Activated CD8-positive, alpha-beta T cell treated with anti-CD3 and anti-CD28 coated beads for 36 hours (primary cell): Measurements from ENCODE around the gene ARMC8. TPM values are rescaled to one million over a fixed set of nuclear protein-coding genes. Genes with fewer than 3 reads are reported as not detected.

Experiments used
- ATAC-seq: fragments of 200-7000 bp; cut with Tn5 transposase; one replicate; pipeline ENCODE4 v1.10.0; 2021; ENCODE audit warnings: mild to moderate bottlenecking, moderate library complexity
- CTCF ChIA-PET: fragments of 350-600 bp; sonication (Branson Sonifier 250); formaldehyde crosslinking; loops from one replicate; lab custom pipeline; 2021; ENCODE audit warnings: antibody characterized with exemption; lab: Charles Lee
- POLR2A ChIA-PET: fragments of 350-600 bp; sonication (Branson Sonifier 250); formaldehyde crosslinking; loops from one replicate; lab custom pipeline; 2021; ENCODE audit warnings: antibody characterized with exemption; lab: Charles Lee
- DNase-seq: peaks from one replicate; pipeline ENCODE4 v3.0.0-alpha.2; 2020
- H3K27ac Mint-ChIP-seq: one replicate; pipeline ENCODE4 v1.8.0; 2021; ENCODE audit warnings: mild to moderate bottlenecking, mixed read lengths
- H3K27me3 Mint-ChIP-seq: one replicate; pipeline ENCODE4 v1.8.0; 2021; ENCODE audit warnings: mixed read lengths
- H3K36me3 Mint-ChIP-seq: one replicate; pipeline ENCODE4 v1.8.0; 2021; ENCODE audit warnings: low read depth, mixed read lengths
- H3K4me1 Mint-ChIP-seq: one replicate; pipeline ENCODE4 v1.8.0; 2021; ENCODE audit warnings: low read depth, mixed read lengths
- H3K4me3 Mint-ChIP-seq: one replicate; pipeline ENCODE4 v1.8.0; 2021; ENCODE audit warnings: mild to moderate bottlenecking, moderate library complexity, mixed read lengths
- H3K9me3 Mint-ChIP-seq: one replicate; pipeline ENCODE4 v1.8.0; 2021; ENCODE audit warnings: mixed read lengths
- intact Hi-C: fragments of 100-400 bp; cut with micrococcal nuclease; formaldehyde crosslinking; loops from one replicate; pipeline ENCODE4 v1.10.0; 2022
- total RNA-seq, 2 experiments: library from RNA; stranded (reverse); gene quantifications; one replicate each; pipeline ENCODE4 v1.2.3, GENCODE V29; 2021
- TF ChIP-seq, protein P1 (sequence below): fragments of 200-600 bp; IDR thresholded peaks from one replicate; pipeline ENCODE4 v1.8.0; 2022; ENCODE audit warnings: antibody characterized with exemption, mild to moderate bottlenecking

Gene ARMC8
- total RNA-seq, 2 experiments from 2014 or later = 48.1 to 51.4 TPM

DNA sequence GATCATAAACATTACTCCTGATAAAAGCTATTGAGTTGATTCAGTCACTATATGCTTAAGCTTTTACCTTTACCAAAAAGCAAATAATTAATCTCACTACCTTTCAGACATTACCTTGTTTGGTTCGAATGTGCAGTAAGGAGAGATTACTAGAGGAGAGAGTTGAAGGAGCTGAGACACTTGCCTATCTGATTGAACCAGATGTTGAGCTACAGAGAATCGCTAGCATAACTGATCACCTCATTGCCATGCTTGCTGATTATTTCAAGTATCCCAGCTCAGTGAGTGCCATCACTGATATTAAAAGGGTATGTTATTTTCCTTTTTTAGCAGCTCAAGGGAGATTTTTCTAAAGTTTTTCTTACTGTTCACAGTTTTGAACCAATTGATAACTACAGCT is 54.6 kb downstream of the ARMC8 start:
- H3K27me3 Mint-ChIP-seq = no peaks in the 10 kb centered on the region
- intact Hi-C loops = no loop called here
- ChIA-PET CTCF (interaction anchor here (0.7 kb wide), 1 partner anchor 530 kb away, joined by 3 read pairs; no protein-coding TSS in a partner anchor), POLR2A (interaction anchor here (1.2 kb wide), 1 partner anchor 17 kb away, joined by 4 read pairs; no protein-coding TSS in a partner anchor)
- peaks cover 24% of the 10 kb centered on the region for H3K36me3 Mint-ChIP-seq
- DNase-seq (no peak), ATAC-seq (no peak)
- H3K27ac Mint-ChIP-seq = no peak overlapping the region
- TF ChIP-seq, protein P1, sequence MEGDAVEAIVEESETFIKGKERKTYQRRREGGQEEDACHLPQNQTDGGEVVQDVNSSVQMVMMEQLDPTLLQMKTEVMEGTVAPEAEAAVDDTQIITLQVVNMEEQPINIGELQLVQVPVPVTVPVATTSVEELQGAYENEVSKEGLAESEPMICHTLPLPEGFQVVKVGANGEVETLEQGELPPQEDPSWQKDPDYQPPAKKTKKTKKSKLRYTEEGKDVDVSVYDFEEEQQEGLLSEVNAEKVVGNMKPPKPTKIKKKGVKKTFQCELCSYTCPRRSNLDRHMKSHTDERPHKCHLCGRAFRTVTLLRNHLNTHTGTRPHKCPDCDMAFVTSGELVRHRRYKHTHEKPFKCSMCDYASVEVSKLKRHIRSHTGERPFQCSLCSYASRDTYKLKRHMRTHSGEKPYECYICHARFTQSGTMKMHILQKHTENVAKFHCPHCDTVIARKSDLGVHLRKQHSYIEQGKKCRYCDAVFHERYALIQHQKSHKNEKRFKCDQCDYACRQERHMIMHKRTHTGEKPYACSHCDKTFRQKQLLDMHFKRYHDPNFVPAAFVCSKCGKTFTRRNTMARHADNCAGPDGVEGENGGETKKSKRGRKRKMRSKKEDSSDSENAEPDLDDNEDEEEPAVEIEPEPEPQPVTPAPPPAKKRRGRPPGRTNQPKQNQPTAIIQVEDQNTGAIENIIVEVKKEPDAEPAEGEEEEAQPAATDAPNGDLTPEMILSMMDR = no peak
- H3K4me1 Mint-ChIP-seq = no peaks in the 10 kb centered on the region
- H3K9me3 Mint-ChIP-seq = no peaks in the 10 kb centered on the region
- H3K4me3 Mint-ChIP-seq = no peak overlapping the region

DNA sequence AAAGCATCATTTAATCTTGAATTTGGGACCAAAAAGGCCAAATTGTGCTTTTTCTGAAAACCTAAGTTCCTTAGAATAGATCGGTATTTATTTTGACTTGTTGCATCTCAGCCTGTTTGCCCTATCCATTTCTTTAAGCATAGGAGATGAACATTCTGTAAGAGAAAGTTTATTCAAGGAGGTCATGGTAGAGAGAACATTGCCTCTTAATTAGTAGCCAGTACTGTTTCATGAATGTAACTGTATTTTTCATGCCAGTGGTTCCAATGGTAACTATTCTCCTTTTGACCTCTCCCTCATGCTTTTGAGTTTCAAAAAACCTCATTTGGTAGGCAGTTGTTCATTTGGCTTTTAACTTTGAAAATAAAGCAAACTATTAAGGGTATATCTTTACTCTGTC is 55.4 kb downstream of the ARMC8 start:
- H3K27ac Mint-ChIP-seq = no peak overlapping the region
- peaks cover 29% of the 10 kb centered on the region for H3K36me3 Mint-ChIP-seq
- H3K4me3 Mint-ChIP-seq = no peak overlapping the region
- DNase-seq (no peak), ATAC-seq (no peak)
- intact Hi-C loops = no loop called here
- no peaks in the 10 kb centered on the region for H3K9me3 Mint-ChIP-seq
- H3K4me1 Mint-ChIP-seq = no peaks in the 10 kb centered on the region
- CTCF ChIA-PET = no interaction called here
- H3K27me3 Mint-ChIP-seq = no peaks in the 10 kb centered on the region
- TF ChIP-seq, protein P1 = no peak
- POLR2A ChIA-PET = no interaction called here

DNA sequence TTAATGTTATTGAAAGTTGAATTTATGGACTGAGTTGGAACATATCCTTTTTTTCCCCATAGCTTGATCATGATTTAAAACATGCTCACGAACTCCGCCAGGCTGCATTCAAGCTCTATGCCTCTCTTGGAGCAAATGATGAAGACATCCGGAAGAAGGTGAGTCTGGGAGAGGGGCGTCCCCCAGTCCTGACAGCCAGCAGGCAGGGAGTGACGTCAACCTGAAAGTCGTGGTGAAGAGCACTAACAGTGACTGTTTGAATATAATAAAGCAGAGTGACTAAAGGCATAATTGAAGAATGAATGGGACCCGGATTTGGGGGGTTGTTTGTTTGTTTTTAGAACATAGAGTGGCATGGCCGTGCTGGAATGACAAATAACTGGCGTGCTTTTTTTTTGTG is 57.9 kb downstream of the ARMC8 start:
- no peak for ATAC-seq
- Mint-ChIP-seq H3K27me3 (no peaks in the 10 kb centered on the region), H3K9me3 (no peaks in the 10 kb centered on the region), H3K27ac (no peak overlapping the region), H3K4me1 (no peaks in the 10 kb centered on the region), H3K4me3 (no peak overlapping the region), H3K36me3 (peaks cover 39% of the 10 kb centered on the region)
- ChIA-PET CTCF (no interaction called here), POLR2A (no interaction called here)
- intact Hi-C loops = no loop called here
- TF ChIP-seq, protein P1 = no peak
- DNase-seq = peak; percentile 4

DNA sequence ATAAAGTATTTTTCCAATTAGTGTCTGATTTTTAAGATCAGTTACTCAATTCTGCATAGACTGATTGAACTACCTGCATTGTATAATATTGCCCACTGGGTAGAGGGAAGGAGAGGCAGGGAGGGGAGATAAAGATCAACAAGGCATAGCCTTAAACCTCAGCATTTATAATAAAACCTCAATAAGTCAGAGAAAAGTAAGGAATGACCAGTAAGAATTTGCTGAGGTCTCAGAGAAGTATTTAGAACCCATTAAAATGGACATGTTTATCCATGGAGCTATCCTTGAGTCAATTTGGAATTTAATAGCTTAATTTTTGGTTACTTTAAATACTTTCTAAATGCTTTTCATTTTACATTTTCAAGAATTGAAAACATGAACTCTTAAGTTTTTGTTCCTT is 62.5 kb downstream of the ARMC8 start:
- H3K4me1 Mint-ChIP-seq = no peaks in the 10 kb centered on the region
- ATAC-seq = no peak
- H3K36me3 Mint-ChIP-seq = peaks cover 33% of the 10 kb centered on the region
- TF ChIP-seq, protein P1 = no peak
- H3K27me3 Mint-ChIP-seq = no peaks in the 10 kb centered on the region
- H3K9me3 Mint-ChIP-seq = no peaks in the 10 kb centered on the region
- ChIA-PET CTCF (no interaction called here), POLR2A (no interaction called here)
- intact Hi-C loops = no loop called here
- DNase-seq = no peak
- H3K27ac Mint-ChIP-seq = no peak overlapping the region
- H3K4me3 Mint-ChIP-seq = no peak overlapping the region

DNA sequence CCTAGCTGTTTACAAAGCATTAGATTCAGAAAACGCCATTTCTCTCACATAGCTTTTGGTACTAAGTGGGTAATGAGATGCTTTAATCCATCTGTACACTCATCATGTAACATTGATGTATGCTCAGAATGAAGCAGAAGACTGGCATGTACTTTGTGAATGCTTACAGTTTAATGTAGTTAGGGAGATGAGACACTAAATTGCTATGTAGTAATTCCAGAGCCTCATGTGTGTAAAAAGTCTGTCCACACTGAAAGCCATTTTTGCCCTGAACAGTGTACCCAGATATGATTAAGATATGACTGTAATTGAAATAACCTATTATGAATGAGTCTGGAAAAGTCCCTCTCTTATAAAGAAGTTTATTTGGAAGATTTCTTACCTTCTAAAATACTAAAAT is 66.5 kb downstream of the ARMC8 start:
- no peaks in the 10 kb centered on the region for H3K27me3 Mint-ChIP-seq
- TF ChIP-seq, protein P1 = no peak
- no peak overlapping the region for H3K27ac Mint-ChIP-seq
- no peak overlapping the region for H3K4me3 Mint-ChIP-seq
- H3K36me3 Mint-ChIP-seq = peaks cover 18% of the 10 kb centered on the region
- POLR2A ChIA-PET = no interaction called here
- CTCF ChIA-PET = interaction anchor here (1.2 to 1.6 kb wide), 2 partner anchors 11 to 53 kb away, joined by 3 to 4 read pairs; no protein-coding TSS in a partner anchor
- peaks cover 13% of the 10 kb centered on the region for H3K4me1 Mint-ChIP-seq
- ATAC-seq = no peak
- H3K9me3 Mint-ChIP-seq = no peaks in the 10 kb centered on the region
- intact Hi-C loops = no loop called here
- no peak for DNase-seq
